ENCODE data around the gene MGAT4A. TPM values are rescaled to one million over a fixed set of nuclear protein-coding genes. Genes with fewer than 3 reads are reported as not detected.

The MGAT4A gene
- total RNA-seq, 1 donor from 2014 or later, result 0.38 TPM

DNA sequence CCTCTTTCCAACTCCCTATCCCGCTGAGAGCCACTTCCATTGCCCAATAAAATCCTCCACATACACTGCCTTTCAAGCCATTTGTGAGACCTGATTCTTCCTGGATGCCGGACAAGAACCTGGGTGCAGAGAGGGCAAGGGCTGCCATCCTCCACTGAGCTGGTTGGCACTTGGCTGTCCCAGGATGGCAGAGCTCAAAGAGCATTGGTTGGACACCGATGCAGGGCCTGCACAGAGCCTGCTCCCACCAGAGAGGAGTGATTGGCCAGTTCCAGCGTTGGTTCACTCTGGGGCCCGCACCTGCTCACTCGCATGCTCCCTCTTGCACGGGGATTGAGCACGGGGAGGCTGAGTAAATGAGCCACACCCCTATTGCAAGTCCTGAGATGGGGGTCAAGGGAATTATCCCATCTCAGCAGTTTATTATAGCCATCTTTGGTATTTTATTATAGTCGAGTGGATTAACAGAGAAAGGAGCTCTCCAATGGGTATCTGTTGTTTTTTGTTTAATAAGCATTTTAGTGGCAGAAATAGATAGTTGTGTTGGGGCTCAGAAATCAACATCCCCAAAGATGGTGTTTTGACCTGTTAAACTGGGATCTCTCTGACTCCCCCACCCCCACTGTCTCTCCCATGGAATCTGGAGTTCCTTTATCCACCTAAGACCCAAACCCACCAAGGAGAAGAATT, 19.8 kb upstream of the MGAT4A start:
- H3K36me3 Mint-ChIP-seq (ENCODE audit: unreplicated experiment), result no peaks in the 10 kb centered on the region
- H3K27me3 Mint-ChIP-seq (ENCODE audit: unreplicated experiment), result peaks cover 56% of the 10 kb centered on the region
- DNase-seq (ENCODE audit: extremely low spot score, unreplicated experiment), result no peak
- H3K4me1 Mint-ChIP-seq (ENCODE audit: unreplicated experiment), result peaks cover 6% of the 10 kb centered on the region
- H3K4me3 Mint-ChIP-seq (ENCODE audit: unreplicated experiment), result no peak overlapping the region
- TF ChIP-seq, protein P1, sequence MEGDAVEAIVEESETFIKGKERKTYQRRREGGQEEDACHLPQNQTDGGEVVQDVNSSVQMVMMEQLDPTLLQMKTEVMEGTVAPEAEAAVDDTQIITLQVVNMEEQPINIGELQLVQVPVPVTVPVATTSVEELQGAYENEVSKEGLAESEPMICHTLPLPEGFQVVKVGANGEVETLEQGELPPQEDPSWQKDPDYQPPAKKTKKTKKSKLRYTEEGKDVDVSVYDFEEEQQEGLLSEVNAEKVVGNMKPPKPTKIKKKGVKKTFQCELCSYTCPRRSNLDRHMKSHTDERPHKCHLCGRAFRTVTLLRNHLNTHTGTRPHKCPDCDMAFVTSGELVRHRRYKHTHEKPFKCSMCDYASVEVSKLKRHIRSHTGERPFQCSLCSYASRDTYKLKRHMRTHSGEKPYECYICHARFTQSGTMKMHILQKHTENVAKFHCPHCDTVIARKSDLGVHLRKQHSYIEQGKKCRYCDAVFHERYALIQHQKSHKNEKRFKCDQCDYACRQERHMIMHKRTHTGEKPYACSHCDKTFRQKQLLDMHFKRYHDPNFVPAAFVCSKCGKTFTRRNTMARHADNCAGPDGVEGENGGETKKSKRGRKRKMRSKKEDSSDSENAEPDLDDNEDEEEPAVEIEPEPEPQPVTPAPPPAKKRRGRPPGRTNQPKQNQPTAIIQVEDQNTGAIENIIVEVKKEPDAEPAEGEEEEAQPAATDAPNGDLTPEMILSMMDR (IDR thresholded peaks at IDR 0.05), result no peak
- no peak overlapping the region for H3K27ac Mint-ChIP-seq (ENCODE audit: unreplicated experiment)
- H3K9me3 Mint-ChIP-seq (ENCODE audit: unreplicated experiment), result no peaks in the 10 kb centered on the region

DNA sequence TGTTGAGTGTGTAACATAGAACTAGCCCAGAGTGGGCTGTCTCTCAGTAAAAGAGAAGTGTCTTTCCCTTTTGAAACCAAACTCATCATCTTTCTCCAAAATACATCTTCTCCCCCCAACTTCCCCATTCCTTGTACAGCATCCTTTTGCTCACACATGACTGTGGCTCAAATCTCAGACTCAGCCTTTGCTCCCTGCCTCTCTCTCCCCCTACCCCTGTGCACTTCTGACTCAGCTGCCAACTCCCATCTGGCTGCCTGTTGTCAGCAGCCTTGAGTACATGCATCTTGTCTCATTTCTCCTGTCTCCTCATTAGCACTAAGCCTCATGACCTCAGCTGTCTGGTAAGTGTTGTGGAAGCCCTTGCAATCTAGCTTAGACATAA, 18.1 kb upstream of the MGAT4A start:
- TF ChIP-seq, protein P1 (IDR thresholded peaks at IDR 0.05), result no peak
- no peaks in the 10 kb centered on the region for H3K36me3 Mint-ChIP-seq (ENCODE audit: unreplicated experiment)
- no peak overlapping the region for H3K4me3 Mint-ChIP-seq (ENCODE audit: unreplicated experiment)

DNA sequence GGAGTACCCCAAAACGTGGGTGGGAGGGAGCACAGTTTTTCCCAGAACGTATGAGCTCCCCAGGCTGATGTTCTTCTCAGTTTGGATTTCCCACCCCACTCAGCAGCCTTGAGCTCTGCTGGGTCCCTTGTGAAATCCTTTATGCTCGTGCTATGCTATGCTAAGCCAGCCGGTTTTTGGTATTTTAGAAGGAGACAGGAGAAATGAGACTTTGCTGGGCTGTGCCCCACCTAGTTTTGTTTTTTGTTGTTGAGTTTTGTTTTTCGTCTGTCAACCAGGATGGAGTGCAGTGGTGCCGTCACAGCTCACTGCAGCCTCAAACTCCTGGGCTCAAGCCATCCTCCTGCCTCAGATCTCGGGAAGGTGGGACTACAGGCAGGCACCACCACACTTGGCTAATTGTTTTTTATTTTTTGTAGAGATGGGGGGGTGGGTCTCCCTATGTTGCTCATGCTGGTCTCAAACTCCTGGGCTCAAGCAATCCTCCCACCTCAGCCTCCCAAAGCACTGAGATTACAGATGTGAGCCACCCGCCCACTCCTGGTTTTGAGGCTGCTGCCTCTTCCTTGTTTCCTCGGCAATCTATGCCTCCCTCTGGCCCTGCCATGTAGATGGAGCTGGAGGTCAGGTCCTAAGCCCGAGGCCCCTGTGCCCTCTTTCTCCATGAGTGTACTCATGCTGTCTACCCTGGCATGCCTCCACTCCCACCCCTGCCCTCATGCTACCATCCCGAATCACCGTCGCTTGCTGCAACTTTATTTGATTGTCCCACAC, 17.5 kb upstream of the MGAT4A start:
- no peaks in the 10 kb centered on the region for H3K9me3 Mint-ChIP-seq (ENCODE audit: unreplicated experiment)

More for the DNA sequence above, 18.1 kb upstream of the MGAT4A start:
- no peak for DNase-seq (ENCODE audit: extremely low spot score, unreplicated experiment)
- H3K4me1 Mint-ChIP-seq (ENCODE audit: unreplicated experiment), result peaks cover 6% of the 10 kb centered on the region
- H3K27ac Mint-ChIP-seq (ENCODE audit: unreplicated experiment), result no peak overlapping the region
- H3K9me3 Mint-ChIP-seq (ENCODE audit: unreplicated experiment), result no peaks in the 10 kb centered on the region
- peaks cover 44% of the 10 kb centered on the region for H3K27me3 Mint-ChIP-seq (ENCODE audit: unreplicated experiment)

DNA sequence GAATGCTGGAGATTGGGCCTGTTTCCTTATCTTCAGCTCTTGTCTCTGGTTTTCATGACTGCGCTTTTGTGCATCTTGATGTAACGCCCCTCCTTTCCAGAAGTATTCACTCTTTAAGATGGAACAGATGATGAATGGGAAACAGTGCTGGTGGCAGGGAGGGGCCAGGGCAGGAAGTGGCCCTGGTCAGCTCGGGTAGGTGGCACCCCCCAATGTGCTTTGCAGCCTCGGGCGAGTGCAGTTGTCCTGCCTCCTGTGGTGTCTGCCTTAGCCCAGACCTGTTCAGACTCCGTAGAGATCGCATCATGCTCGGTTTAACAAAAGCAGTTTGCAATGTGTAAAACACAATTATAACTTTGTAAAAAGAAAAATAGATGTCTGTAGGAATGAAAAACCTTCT, 17.0 kb upstream of the MGAT4A start:
- peaks cover 6% of the 10 kb centered on the region for H3K4me1 Mint-ChIP-seq (ENCODE audit: unreplicated experiment)
- H3K27ac Mint-ChIP-seq (ENCODE audit: unreplicated experiment), result no peak overlapping the region
- peaks cover 35% of the 10 kb centered on the region for H3K27me3 Mint-ChIP-seq (ENCODE audit: unreplicated experiment)
- TF ChIP-seq, protein P1 (IDR thresholded peaks at IDR 0.05), result no peak
- no peaks in the 10 kb centered on the region for H3K9me3 Mint-ChIP-seq (ENCODE audit: unreplicated experiment)
- no peak overlapping the region for H3K4me3 Mint-ChIP-seq (ENCODE audit: unreplicated experiment)
- DNase-seq (ENCODE audit: extremely low spot score, unreplicated experiment), result no peak
- no peaks in the 10 kb centered on the region for H3K36me3 Mint-ChIP-seq (ENCODE audit: unreplicated experiment)

More for the DNA sequence above, 17.5 kb upstream of the MGAT4A start:
- TF ChIP-seq, protein P1 (IDR thresholded peaks at IDR 0.05), result no peak
- H3K27me3 Mint-ChIP-seq (ENCODE audit: unreplicated experiment), result peaks cover 38% of the 10 kb centered on the region
- H3K36me3 Mint-ChIP-seq (ENCODE audit: unreplicated experiment), result no peaks in the 10 kb centered on the region
- H3K27ac Mint-ChIP-seq (ENCODE audit: unreplicated experiment), result no peak overlapping the region
- H3K4me3 Mint-ChIP-seq (ENCODE audit: unreplicated experiment), result no peak overlapping the region
- peaks cover 6% of the 10 kb centered on the region for H3K4me1 Mint-ChIP-seq (ENCODE audit: unreplicated experiment)
- no peak for DNase-seq (ENCODE audit: extremely low spot score, unreplicated experiment)

DNA sequence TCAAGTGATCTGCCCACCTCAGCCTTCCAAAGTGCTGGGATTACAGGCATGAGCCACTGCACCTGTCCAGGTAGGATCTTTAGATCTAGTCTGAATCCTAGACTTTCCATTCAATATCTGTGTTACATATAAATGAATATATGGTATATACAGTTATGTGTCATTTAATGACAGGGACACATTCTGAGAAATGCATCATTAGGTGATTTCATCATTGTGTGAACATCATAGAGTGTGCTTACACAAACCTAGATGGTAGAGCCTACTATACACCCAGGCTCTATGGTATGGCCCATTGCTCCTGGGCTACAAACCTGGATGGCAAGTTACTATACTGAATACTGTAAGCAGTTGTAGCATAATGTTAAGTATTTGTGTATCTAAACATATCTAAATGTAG, 15.5 kb upstream of the MGAT4A start:
- H3K27ac Mint-ChIP-seq (ENCODE audit: unreplicated experiment), result no peak overlapping the region
- TF ChIP-seq, protein P1 (IDR thresholded peaks at IDR 0.05), result no peak
- H3K27me3 Mint-ChIP-seq (ENCODE audit: unreplicated experiment), result peaks cover 34% of the 10 kb centered on the region
- H3K4me3 Mint-ChIP-seq (ENCODE audit: unreplicated experiment), result no peak overlapping the region
- peaks cover 6% of the 10 kb centered on the region for H3K4me1 Mint-ChIP-seq (ENCODE audit: unreplicated experiment)
- H3K36me3 Mint-ChIP-seq (ENCODE audit: unreplicated experiment), result no peaks in the 10 kb centered on the region
- no peak for DNase-seq (ENCODE audit: extremely low spot score, unreplicated experiment)
- H3K9me3 Mint-ChIP-seq (ENCODE audit: unreplicated experiment), result no peaks in the 10 kb centered on the region

Data from osteocyte (in vitro differentiated cells).